Endothelial cell (in vitro differentiated cells): ENCODE results near the gene NOS1AP. TPM values are rescaled to one million over a fixed set of nuclear protein-coding genes. Genes with fewer than 3 reads are reported as not detected.

Source experiments
- DNase-seq: peaks from one replicate; pipeline ENCODE4 v3.0.0; 2021; ENCODE audit warnings: low spot score
- H3K27ac Mint-ChIP-seq: one replicate; pipeline ENCODE4 v1.8.0; 2021; ENCODE audit warnings: mixed read lengths, inconsistent platforms; ENCODE audit not compliant: unreplicated experiment
- H3K27me3 Mint-ChIP-seq: one replicate; pipeline ENCODE4 v1.8.0; 2021; ENCODE audit warnings: mild to moderate bottlenecking, moderate library complexity, mixed read lengths, inconsistent platforms; ENCODE audit not compliant: unreplicated experiment
- H3K36me3 Mint-ChIP-seq: one replicate; pipeline ENCODE4 v1.8.0; 2021; ENCODE audit warnings: mild to moderate bottlenecking, low read depth, mixed read lengths, inconsistent platforms; ENCODE audit not compliant: unreplicated experiment
- H3K4me1 Mint-ChIP-seq: one replicate; pipeline ENCODE4 v1.8.0; 2021; ENCODE audit warnings: mild to moderate bottlenecking, mixed read lengths, inconsistent platforms; ENCODE audit not compliant: unreplicated experiment
- H3K4me3 Mint-ChIP-seq: one replicate; pipeline ENCODE4 v1.8.0; 2021; ENCODE audit warnings: mild to moderate bottlenecking, mixed read lengths, inconsistent platforms; ENCODE audit not compliant: unreplicated experiment
- H3K9me3 Mint-ChIP-seq: one replicate; pipeline ENCODE4 v1.8.0; 2021; ENCODE audit warnings: mixed read lengths, inconsistent platforms; ENCODE audit not compliant: unreplicated experiment
- CTCF ChIP-seq: fragments of 200-600 bp; sonication (generic); IDR thresholded peaks from one replicate; pipeline ENCODE4 v1.5.0; 2021; ENCODE audit warnings: antibody characterized with exemption; ENCODE audit not compliant: unreplicated experiment
- total RNA-seq: library from RNA; stranded (reverse); fragmentation: NEBNext Ultra II Directional; extraction: Animal tissue kit (Norgen Biotek cat#: 25700); gene quantifications from one replicate; pipeline ENCODE4 v1.2.1, GENCODE V29; 2021; ENCODE audit not compliant: unreplicated experiment

NOS1AP gene
- total RNA-seq, 1 donor from 2014 or later, result 19.8 TPM

DNA sequence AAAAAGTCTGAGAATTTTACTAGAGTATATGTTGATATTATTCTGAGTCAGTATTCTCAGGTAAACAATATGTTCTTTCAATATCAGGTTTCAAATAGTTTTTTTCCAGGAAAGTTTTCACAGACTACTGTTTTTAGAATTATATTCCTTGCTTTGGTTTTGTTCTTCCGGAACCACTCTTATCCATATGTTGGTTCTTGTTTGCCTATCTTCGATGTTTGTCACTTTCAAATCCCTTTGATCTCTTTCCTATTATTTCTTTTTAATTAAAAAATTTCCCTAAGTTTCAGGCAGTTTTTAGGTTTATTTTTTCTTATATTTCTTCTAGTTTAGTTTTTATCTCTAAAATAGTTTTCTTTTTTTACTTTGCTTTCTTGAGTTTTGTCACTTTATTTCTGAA is 20.9 kb downstream of the NOS1AP start:
- H3K36me3 Mint-ChIP-seq, result peaks cover 4% of the 10 kb centered on the region
- no peak for TF ChIP-seq CTCF
- H3K27ac Mint-ChIP-seq, result no peak overlapping the region
- no peaks in the 10 kb centered on the region for H3K9me3 Mint-ChIP-seq
- DNase-seq, result no peak
- no peaks in the 10 kb centered on the region for H3K27me3 Mint-ChIP-seq
- H3K4me1 Mint-ChIP-seq, result peaks cover 39% of the 10 kb centered on the region
- H3K4me3 Mint-ChIP-seq, result no peak overlapping the region

- no peak for TF ChIP-seq CTCF
- no peak overlapping the region for H3K4me3 Mint-ChIP-seq
- peaks cover 35% of the 10 kb centered on the region for H3K4me1 Mint-ChIP-seq
- no peak for DNase-seq
- peaks cover 4% of the 10 kb centered on the region for H3K36me3 Mint-ChIP-seq
- H3K9me3 Mint-ChIP-seq, result no peaks in the 10 kb centered on the region
- peaks cover 1% of the 10 kb centered on the region for H3K27me3 Mint-ChIP-seq
- H3K27ac Mint-ChIP-seq, result no peak overlapping the region
Measured at GRCh38 chr1:162091681-162092524, 22.4 kb downstream of the NOS1AP start.

DNA sequence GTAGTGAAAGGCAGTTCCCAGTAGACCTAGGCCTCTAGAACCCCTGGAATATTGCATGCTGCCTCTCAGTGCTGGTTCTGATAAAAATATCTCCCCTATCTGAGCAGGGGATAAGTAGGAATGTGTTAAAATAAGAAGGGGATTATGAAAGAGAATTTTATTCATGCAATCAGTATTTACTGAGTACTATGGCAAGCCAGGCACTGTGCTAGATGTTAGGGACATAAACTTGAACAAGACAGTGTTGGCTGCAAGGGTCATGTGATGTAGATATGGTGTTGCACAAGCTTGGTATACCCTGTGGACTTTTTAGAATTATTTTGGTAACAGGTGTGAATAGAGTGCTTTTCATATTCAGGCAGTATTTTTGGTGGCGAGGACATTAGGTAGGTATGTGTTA is 23.6 kb downstream of the NOS1AP start:
- no peak for TF ChIP-seq CTCF
- peaks cover 1% of the 10 kb centered on the region for H3K27me3 Mint-ChIP-seq
- H3K4me1 Mint-ChIP-seq, result peaks cover 35% of the 10 kb centered on the region
- no peak overlapping the region for H3K27ac Mint-ChIP-seq
- H3K36me3 Mint-ChIP-seq, result peaks cover 4% of the 10 kb centered on the region
- no peak for DNase-seq
- no peak overlapping the region for H3K4me3 Mint-ChIP-seq
- no peaks in the 10 kb centered on the region for H3K9me3 Mint-ChIP-seq

- no peaks in the 10 kb centered on the region for H3K9me3 Mint-ChIP-seq
- peaks cover 1% of the 10 kb centered on the region for H3K27me3 Mint-ChIP-seq
- peaks cover 4% of the 10 kb centered on the region for H3K36me3 Mint-ChIP-seq
- no peak overlapping the region for H3K27ac Mint-ChIP-seq
- no peak for DNase-seq
- H3K4me1 Mint-ChIP-seq, result peaks cover 27% of the 10 kb centered on the region
- no peak overlapping the region for H3K4me3 Mint-ChIP-seq
- no peak for TF ChIP-seq CTCF
Measured at GRCh38 chr1:162094271-162094670, 24.8 kb downstream of the NOS1AP start.

DNA sequence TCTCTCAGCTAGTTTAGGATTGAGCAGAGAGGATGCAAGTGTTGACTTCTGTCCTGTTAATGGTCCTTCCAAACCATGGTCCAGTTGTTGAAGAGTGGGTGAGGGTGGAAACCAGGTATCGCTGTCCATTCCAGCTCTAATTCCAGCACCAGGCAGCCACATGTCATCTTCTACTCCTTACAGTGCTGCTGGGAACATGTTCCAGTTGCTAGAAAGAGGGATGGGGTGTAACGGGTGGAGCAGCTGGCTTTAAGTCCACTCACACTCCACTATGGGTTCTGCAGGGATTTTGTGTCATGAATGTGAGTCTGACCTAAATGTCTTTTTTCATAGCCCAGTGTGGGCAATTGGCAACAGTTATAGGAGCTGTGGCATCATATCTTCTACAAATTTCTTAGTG is 25.2 kb downstream of the NOS1AP start:
- H3K4me3 Mint-ChIP-seq, result no peak overlapping the region
- no peak for DNase-seq
- H3K9me3 Mint-ChIP-seq, result no peaks in the 10 kb centered on the region
- no peaks in the 10 kb centered on the region for H3K36me3 Mint-ChIP-seq
- H3K27me3 Mint-ChIP-seq, result peaks cover 1% of the 10 kb centered on the region
- peaks cover 27% of the 10 kb centered on the region for H3K4me1 Mint-ChIP-seq
- TF ChIP-seq CTCF, result no peak
- H3K27ac Mint-ChIP-seq, result no peak overlapping the region
